Cardiac muscle cell (in vitro differentiated cells and primary cell): ENCODE results near the gene NBL1. TPM values are rescaled to one million over a fixed set of nuclear protein-coding genes. Genes with fewer than 3 reads are reported as not detected.
"Not testable (repeated sequence)": the region's sequence is repeated elsewhere in the genome, so short reads cannot be mapped to it uniquely, and the experiment has no call there.

Source experiments
- DNase-seq, 2 donors: peaks; one replicate each; pipeline versions ENCODE4 v3.0.0 to v3.0.0-alpha.2; 2010 to 2017; ENCODE audit warnings: low read depth in 1 of 2, low spot score in 1 of 2
- H3K27ac ChIP-seq: fragments of 200-600 bp; sonication (generic); 2 replicates; pipeline ENCODE4 v1.5.1; 2016
- H3K27me3 ChIP-seq: fragments of 200-600 bp; sonication (generic); 2 replicates; pipeline ENCODE4 v1.6.0; 2016; ENCODE audit warnings: control low read depth
- H3K36me3 ChIP-seq: fragments of 200-600 bp; sonication (generic); 2 replicates; pipeline ENCODE4 v1.5.1; 2016; ENCODE audit warnings: control low read depth
- H3K4me1 ChIP-seq: fragments of 200-600 bp; sonication (generic); 2 replicates; pipeline ENCODE4 v1.8.1; 2017; ENCODE audit warnings: low read depth, mild to moderate bottlenecking, mixed run types
- H3K4me3 ChIP-seq: fragments of 200-600 bp; sonication (generic); 2 replicates; pipeline ENCODE4 v1.5.1; 2016; ENCODE audit warnings: mild to moderate bottlenecking
- H3K9me3 ChIP-seq: fragments of 200-600 bp; sonication (generic); 2 replicates; pipeline ENCODE4 v1.5.1; 2017; ENCODE audit warnings: low read depth, mild to moderate bottlenecking, control low read depth
- polyA plus RNA-seq: library from polyadenylated mRNA; unstranded; fragments of >200 nt; fragmentation: Nextera tagmentation; extraction: Ambion mirVana; gene quantifications from 2 replicates; pipeline ENCODE4 v1.2.1, GENCODE V29; 2016
- total RNA-seq: library from RNA; depleted of rRNA; stranded (reverse); fragments of >200 nt; gene quantifications from 2 replicates; pipeline ENCODE4 v1.2.3, GENCODE V29; 2016
- TF ChIP-seq, protein P1 (sequence below): IDR thresholded peaks from 2 replicates; pipeline ENCODE4 v1.5.1; 2012; ENCODE audit warnings: low read depth, mild to moderate bottlenecking, low read length

NBL1 gene
- total and polyA plus RNA-seq, 2 experiments from 2014 or later: 1.4 to 1.9 TPM

DNA sequence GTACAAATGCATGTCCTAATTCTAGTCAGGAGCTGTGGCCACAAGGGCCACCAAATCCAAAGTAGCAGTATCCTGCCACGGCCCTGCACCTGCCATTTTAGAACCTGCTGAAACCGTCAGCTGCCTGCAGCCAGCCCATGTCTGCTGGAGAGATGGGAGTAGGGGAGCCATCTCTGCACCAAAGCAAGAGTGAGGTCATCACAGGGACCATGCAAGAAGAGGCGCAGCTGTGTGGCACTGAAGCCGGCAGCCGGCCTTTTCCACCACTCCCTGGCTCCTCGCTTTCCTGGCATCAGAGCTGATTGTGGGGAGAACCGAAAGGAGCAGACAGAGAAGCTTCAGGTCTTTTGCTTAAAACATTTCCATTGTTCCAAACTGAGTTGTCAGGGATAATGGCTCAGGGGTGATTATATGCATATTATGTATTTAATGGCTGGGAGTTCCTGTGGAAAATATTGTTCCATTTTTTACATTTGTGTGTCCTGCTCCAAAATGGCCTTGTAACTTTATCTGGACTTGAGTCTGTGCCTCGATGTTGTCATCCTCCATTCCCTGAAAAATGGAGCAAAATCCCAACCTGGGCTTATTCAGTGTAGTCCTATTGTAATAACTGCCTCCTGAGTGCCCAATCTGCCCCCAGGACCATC is 18.7 kb upstream of the NBL1 start:
- no peak for DNase-seq
- H3K27me3 ChIP-seq: no peaks in the 10 kb centered on the region
- H3K36me3 ChIP-seq: peaks cover 21% of the 10 kb centered on the region
- H3K9me3 ChIP-seq: no peaks in the 10 kb centered on the region
- H3K27ac ChIP-seq: no peak overlapping the region
- TF ChIP-seq, protein P1, sequence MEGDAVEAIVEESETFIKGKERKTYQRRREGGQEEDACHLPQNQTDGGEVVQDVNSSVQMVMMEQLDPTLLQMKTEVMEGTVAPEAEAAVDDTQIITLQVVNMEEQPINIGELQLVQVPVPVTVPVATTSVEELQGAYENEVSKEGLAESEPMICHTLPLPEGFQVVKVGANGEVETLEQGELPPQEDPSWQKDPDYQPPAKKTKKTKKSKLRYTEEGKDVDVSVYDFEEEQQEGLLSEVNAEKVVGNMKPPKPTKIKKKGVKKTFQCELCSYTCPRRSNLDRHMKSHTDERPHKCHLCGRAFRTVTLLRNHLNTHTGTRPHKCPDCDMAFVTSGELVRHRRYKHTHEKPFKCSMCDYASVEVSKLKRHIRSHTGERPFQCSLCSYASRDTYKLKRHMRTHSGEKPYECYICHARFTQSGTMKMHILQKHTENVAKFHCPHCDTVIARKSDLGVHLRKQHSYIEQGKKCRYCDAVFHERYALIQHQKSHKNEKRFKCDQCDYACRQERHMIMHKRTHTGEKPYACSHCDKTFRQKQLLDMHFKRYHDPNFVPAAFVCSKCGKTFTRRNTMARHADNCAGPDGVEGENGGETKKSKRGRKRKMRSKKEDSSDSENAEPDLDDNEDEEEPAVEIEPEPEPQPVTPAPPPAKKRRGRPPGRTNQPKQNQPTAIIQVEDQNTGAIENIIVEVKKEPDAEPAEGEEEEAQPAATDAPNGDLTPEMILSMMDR: no peak
- no peak overlapping the region for H3K4me3 ChIP-seq
- H3K4me1 ChIP-seq: no peaks in the 10 kb centered on the region

DNA sequence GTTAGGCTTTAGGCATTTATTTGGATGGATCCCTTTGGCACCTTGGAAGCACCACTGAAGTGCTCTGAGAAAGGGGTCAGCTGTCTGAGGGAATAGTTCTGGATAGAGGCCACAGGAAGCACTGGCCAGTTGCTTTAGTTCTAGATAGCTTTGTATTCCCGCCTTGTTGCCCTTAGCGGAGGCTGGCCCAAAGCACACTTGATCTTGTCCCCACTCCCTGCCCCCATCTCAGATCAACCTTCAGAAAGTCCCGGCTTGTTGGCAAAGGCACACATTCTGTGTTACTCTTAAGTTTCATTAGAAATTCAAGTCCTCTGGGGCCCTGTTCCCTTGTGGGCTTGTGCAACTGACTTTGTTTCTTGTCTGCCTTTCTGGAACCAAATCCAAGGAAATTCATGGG is 15.2 kb upstream of the NBL1 start:
- Histone ChIP-seq H3K9me3 (no peaks in the 10 kb centered on the region), H3K27me3 (no peaks in the 10 kb centered on the region), H3K36me3 (peaks cover 21% of the 10 kb centered on the region), H3K4me1 (no peaks in the 10 kb centered on the region), H3K4me3 (no peak overlapping the region), H3K27ac (no peak overlapping the region)
- no peak for DNase-seq
- TF ChIP-seq, protein P1: no peak

DNA sequence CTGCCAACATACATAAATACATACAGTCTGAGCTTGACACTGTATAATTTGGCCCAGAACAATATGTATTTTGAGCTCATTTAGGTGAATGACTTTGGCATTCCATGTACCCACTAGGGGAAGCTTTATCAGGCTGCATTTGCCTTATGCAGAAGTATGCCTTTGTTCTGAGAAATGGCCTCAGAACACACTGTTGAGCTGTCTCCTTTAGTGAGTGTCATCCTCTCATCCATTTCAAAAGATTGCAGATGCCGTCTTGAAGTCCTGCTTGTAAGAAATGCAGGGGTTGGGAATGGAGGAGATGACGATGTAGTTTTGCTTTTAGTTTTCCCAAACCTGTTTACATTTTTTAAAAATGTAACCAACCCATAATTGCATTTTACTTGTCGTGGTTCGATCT is 14.8 kb upstream of the NBL1 start:
- H3K27me3 ChIP-seq: no peaks in the 10 kb centered on the region
- no peak overlapping the region for H3K4me3 ChIP-seq
- no peaks in the 10 kb centered on the region for H3K9me3 ChIP-seq
- no peak for DNase-seq
- H3K4me1 ChIP-seq: no peaks in the 10 kb centered on the region
- H3K36me3 ChIP-seq: peaks cover 21% of the 10 kb centered on the region
- no peak overlapping the region for H3K27ac ChIP-seq
- TF ChIP-seq, protein P1: no peak

DNA sequence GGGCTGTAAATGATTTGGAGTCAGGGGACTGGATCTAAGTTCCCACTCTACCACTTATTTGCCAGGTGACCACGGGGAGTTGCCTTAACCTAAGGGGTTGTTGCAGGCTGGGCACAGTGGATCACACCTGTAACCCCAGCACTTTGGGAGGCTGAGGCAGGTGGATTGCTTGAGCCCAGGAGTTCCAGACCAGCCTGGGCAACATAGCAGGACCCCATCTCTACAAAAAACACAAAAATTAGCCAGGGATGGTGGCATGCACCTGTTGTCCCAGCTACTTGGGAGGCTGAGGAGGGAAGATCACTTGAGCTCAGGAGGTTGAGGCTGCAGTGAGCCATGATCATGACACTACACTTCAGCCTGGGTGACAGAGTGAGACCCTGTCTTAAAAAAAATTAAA is 13.9 kb upstream of the NBL1 start:
- not testable (repeated sequence) for H3K4me1 ChIP-seq, H3K27me3 ChIP-seq, H3K4me3 ChIP-seq, DNase-seq, H3K9me3 ChIP-seq, H3K27ac ChIP-seq
- H3K36me3 ChIP-seq: peaks cover 17% of the 10 kb centered on the region

DNA sequence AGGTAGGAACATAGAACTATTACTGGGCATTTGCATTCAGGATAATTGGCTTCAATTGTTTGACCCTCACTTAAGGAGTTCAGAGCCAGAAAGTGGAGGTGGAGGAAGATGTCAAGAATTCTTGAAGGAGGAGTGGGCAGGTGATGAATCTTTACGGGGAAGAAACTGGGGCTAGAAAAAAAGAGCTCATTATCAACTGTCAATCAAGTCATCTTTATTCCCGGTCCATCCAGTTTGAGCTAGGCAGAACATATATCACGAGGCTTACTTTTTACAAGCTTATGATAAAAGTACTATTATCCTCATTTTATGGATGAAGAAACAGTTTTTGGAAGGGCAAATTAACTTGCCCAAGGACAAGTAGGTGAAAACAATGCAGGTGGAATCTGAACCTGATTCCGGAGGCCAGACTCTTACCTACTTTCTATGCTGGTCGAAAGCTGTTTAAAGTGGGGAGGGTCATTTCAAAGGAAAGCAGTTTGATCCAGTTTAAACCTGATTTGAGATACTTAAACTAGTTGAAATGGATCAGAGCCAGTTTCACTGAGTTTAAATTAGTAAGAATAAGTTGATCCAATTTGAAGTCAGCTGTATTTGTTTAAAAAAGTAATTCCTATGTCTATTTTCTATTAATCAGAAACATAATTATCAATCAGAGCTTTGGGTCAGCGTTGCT is 13.3 kb upstream of the NBL1 start:
- no peak overlapping the region for H3K27ac ChIP-seq
- TF ChIP-seq, protein P1: no peak
- no peaks in the 10 kb centered on the region for H3K27me3 ChIP-seq
- no peaks in the 10 kb centered on the region for H3K4me1 ChIP-seq
- no peaks in the 10 kb centered on the region for H3K9me3 ChIP-seq
- peaks cover 14% of the 10 kb centered on the region for H3K36me3 ChIP-seq
- DNase-seq: no peak
- H3K4me3 ChIP-seq: no peak overlapping the region

DNA sequence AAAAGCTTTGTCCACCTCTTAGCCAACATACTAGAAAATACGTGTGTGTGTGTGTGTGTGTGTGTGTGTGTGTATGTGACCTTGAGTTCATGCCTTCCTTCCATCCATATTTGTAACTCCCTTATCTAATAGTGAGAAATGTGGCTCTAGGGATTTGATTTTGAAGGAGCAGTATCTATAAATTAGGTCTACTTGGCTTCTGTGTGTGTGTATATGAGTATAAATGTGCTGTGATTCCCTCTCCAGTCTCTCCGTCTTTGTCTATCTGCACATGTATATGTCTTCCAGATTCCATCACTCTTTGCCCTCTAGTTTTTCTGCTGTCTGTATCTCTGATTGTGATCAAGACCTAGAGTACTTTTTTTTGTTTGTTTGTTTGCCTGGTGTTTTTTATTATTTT is 11.9 kb upstream of the NBL1 start:
- TF ChIP-seq, protein P1: no peak
- DNase-seq: no peak
- Histone ChIP-seq H3K27ac (no peak overlapping the region), H3K4me1 (no peaks in the 10 kb centered on the region), H3K36me3 (peaks cover 5% of the 10 kb centered on the region), H3K4me3 (no peak overlapping the region), H3K9me3 (no peaks in the 10 kb centered on the region), H3K27me3 (no peaks in the 10 kb centered on the region)
